Kidney (tissue), 14 donors: ENCODE results near the gene SGCG. TPM values are rescaled to one million over a fixed set of nuclear protein-coding genes. Genes with fewer than 3 reads are reported as not detected.

Experiments
- DNase-seq, 5 donors: peaks; one replicate each; pipeline ENCODE4 v3.0.0-alpha.2; 2013 to 2020
- FAIRE-seq: peaks from 2 replicates; lab custom pipeline; 2012; peaks lifted over from hg19 to GRCh38; lab: Jason Lieb, UNC
- H3K27ac ChIP-seq, 2 donors: one replicate each; pipeline ENCODE4 v1.7.0; 2013; ENCODE audit warnings: low read depth in 2 of 2, low read length in 2 of 2, inconsistent platforms in 1 of 2
- H3K27me3 ChIP-seq: one replicate; pipeline ENCODE4 v1.7.1; 2013; ENCODE audit warnings: low read length, inconsistent platforms; ENCODE audit not compliant: control insufficient read depth, insufficient read depth
- H3K36me3 ChIP-seq, 3 donors: one replicate each; pipeline versions ENCODE4 v1.7.0 to v1.7.1; 2013; ENCODE audit warnings: low read length in 3 of 3, control low read depth in 1 of 3, inconsistent platforms in 1 of 3; ENCODE audit not compliant: insufficient read depth in 3 of 3, control insufficient read depth in 2 of 3
- H3K4me1 ChIP-seq, 3 donors: one replicate each; pipeline versions ENCODE4 v1.7.0 to v1.7.1; 2013; ENCODE audit warnings: low read length in 3 of 3, inconsistent platforms in 1 of 3, low read depth in 1 of 3; ENCODE audit not compliant: control insufficient read depth in 2 of 3, insufficient read depth in 2 of 3
- H3K4me3 ChIP-seq, 3 donors: one replicate each; pipeline versions ENCODE4 v1.7.0 to v1.8.1; 2013; ENCODE audit warnings: low read length in 3 of 3, control low read depth in 1 of 3, inconsistent platforms in 1 of 3
- H3K9ac ChIP-seq, 3 donors: one replicate each; pipeline versions ENCODE4 v1.7.0 to v1.7.1; 2013; ENCODE audit warnings: low read length in 3 of 3, control low read depth in 1 of 3, inconsistent platforms in 1 of 3
- H3K9me3 ChIP-seq, 3 donors: one replicate each; pipeline versions ENCODE4 v1.7.0 to v1.7.1; 2013; ENCODE audit warnings: low read length in 3 of 3, control low read depth in 1 of 3, inconsistent platforms in 1 of 3; ENCODE audit not compliant: control insufficient read depth in 2 of 3, insufficient read depth in 1 of 3
- CTCF ChIP-seq: IDR thresholded peaks from 3 replicates; pipeline ENCODE4 v1.5.1; 2012; ENCODE audit warnings: mild to moderate bottlenecking, moderate library complexity, borderline replicate concordance; ENCODE audit not compliant: insufficient read depth; ENCODE audit errors: extremely low read depth
- intact Hi-C: fragments of 100-400 bp; cut with DNase I; formaldehyde crosslinking; loops from one replicate; pipeline ENCODE4 v1.11.1; 2022
- polyA plus RNA-seq: library from polyadenylated mRNA; stranded (reverse); fragments of 350-450 nt; fragmentation: Illumina TruSeq; extraction: RNeasy Lipid Tissue Mini Kit (QIAGEN cat#74804); gene quantifications from one replicate; pipeline ENCODE4 v1.2.3, GENCODE V29; 2014; ENCODE audit warnings: low read depth, low replicate concordance; ENCODE audit not compliant: insufficient read depth
- total RNA-seq: library from RNA; stranded (reverse); fragmentation: NEBNext Ultra II Directional; extraction: Animal tissue kit (Norgen Biotek cat#: 25700); gene quantifications from one replicate; pipeline ENCODE4 v1.2.1, GENCODE V29; 2021
- donor health status: control.
- donor health status: control.
- donor health status: control.
- donor health status: control.
- donor health status: control.
- donor health status: DM: yes; HTN: yes; CAD: no.
- donor health status: Normal renal cell carcinoma (clear cell type).

The SGCG gene
- total and polyA plus RNA-seq, 2 donors from 2014 or later, result 0.50 TPM; not detected in 1

GRCh38 chr13:23372264-23372906 is 191.6 kb downstream of the SGCG start:
- H3K9ac ChIP-seq, result no peak overlapping the region
- peaks cover 0 to 5% (median 0%) of the 10 kb centered on the region in 3 donors for H3K36me3 ChIP-seq
- FAIRE-seq (no peak), DNase-seq (no peak)
- no peak overlapping the region for H3K27ac ChIP-seq
- no peaks in the 10 kb centered on the region for H3K4me1 ChIP-seq
- no peaks in the 10 kb centered on the region for H3K27me3 ChIP-seq
- H3K9me3 ChIP-seq, result no peaks in the 10 kb centered on the region
- TF ChIP-seq CTCF, result no peak
- no peak overlapping the region for H3K4me3 ChIP-seq
- intact Hi-C loops, result no loop called here
